ENCODE measurements around the gene FRMD8.
"Not testable (repeated sequence)": the region's sequence is repeated elsewhere in the genome, so short reads cannot be mapped to it uniquely, and the experiment has no call there.

- TF ChIP-seq, protein P1, sequence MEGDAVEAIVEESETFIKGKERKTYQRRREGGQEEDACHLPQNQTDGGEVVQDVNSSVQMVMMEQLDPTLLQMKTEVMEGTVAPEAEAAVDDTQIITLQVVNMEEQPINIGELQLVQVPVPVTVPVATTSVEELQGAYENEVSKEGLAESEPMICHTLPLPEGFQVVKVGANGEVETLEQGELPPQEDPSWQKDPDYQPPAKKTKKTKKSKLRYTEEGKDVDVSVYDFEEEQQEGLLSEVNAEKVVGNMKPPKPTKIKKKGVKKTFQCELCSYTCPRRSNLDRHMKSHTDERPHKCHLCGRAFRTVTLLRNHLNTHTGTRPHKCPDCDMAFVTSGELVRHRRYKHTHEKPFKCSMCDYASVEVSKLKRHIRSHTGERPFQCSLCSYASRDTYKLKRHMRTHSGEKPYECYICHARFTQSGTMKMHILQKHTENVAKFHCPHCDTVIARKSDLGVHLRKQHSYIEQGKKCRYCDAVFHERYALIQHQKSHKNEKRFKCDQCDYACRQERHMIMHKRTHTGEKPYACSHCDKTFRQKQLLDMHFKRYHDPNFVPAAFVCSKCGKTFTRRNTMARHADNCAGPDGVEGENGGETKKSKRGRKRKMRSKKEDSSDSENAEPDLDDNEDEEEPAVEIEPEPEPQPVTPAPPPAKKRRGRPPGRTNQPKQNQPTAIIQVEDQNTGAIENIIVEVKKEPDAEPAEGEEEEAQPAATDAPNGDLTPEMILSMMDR (IDR thresholded peaks at IDR 0.05; ENCODE audit: poor library complexity, severe bottlenecking), result not testable (repeated sequence)
- TF ChIP-seq MXI1 (conservative IDR thresholded peaks at IDR 0.05; ENCODE audit: poor library complexity, severe bottlenecking); TAF1 (IDR thresholded peaks at IDR 0.05; ENCODE audit: low read depth): not testable (repeated sequence)
Observed at GRCh38 chr11:65452259-65452658, 65.8 kb downstream of the FRMD8 start.

All from neural cell (in vitro differentiated cells).